T-helper 2 cell (primary cell): ENCODE measurements around the gene TOPAZ1.
A peak's percentile ranks its signal among the peaks of the same experiment; 100 is the strongest.

Experiments used
- DNase-seq, 5 experiments: peaks; one replicate each; pipeline versions ENCODE4 v3.0.0 to v3.0.0-alpha.2; 2012 to 2022
- total RNA-seq, 2 donors: gene quantifications; one replicate each; lab custom pipeline; 2026; lab: John Stamatoyannopoulos, UW

The TOPAZ1 gene
- 0 reads per million in 2 donors for total RNA-seq

- no peak for DNase-seq
These were observed at the start of gene TOPAZ1 for GRCh38 chr3:44241706-44242105. TSS of gene TOPAZ1 (plus strand) at chr3:44241886. CDS start at chr3:44242054, 168 bp downstream.

- peak in 4 of 5 experiments; percentile 24 to 53 (median 33) for DNase-seq
These were observed 43.1 kb upstream of the TOPAZ1 start for GRCh38 chr3:44198284-44199269.

GRCh38 chr3:44206261-44206660 is 35.4 kb upstream of the TOPAZ1 start:
- no peak for DNase-seq

- DNase-seq = no peak
These were observed 34.6 kb upstream of the TOPAZ1 start for GRCh38 chr3:44206862-44207652.

- peak in 1 of 5 experiments; percentile 47 for DNase-seq
These were observed 33.6 kb upstream of the TOPAZ1 start for GRCh38 chr3:44208086-44208485.

GRCh38 chr3:44208568-44208967 is 33.1 kb upstream of the TOPAZ1 start:
- no peak for DNase-seq

- DNase-seq = no peak
These were observed 30.7 kb upstream of the TOPAZ1 start for GRCh38 chr3:44210967-44211366.

GRCh38 chr3:44222337-44222736 is 19.3 kb upstream of the TOPAZ1 start:
- DNase-seq = no peak

GRCh38 chr3:44223299-44223698 is 18.4 kb upstream of the TOPAZ1 start:
- DNase-seq = no peak

GRCh38 chr3:44224131-44224530 is 17.6 kb upstream of the TOPAZ1 start:
- DNase-seq = no peak

GRCh38 chr3:44226573-44226972 is 15.1 kb upstream of the TOPAZ1 start:
- DNase-seq = no peak

- DNase-seq = no peak
These were observed 14.1 kb upstream of the TOPAZ1 start for GRCh38 chr3:44227632-44228031.

- no peak for DNase-seq
These were observed 12.8 kb upstream of the TOPAZ1 start for GRCh38 chr3:44228900-44229299.

- DNase-seq = peak in 1 of 5 experiments; percentile 35
These were observed 9.3 kb upstream of the TOPAZ1 start for GRCh38 chr3:44232407-44232806.

GRCh38 chr3:44234648-44235268 is 6.9 kb upstream of the TOPAZ1 start:
- DNase-seq = no peak

- DNase-seq = peak in 4 of 5 experiments; percentile 14 to 51 (median 16)
These were observed 5.8 kb upstream of the TOPAZ1 start for GRCh38 chr3:44235604-44236484.

- no peak for DNase-seq
These were observed 5.2 kb upstream of the TOPAZ1 start for GRCh38 chr3:44236485-44236908.

GRCh38 chr3:44237161-44237560 is 4.5 kb upstream of the TOPAZ1 start:
- no peak for DNase-seq

GRCh38 chr3:44237665-44238064 is 4.0 kb upstream of the TOPAZ1 start:
- no peak for DNase-seq

- DNase-seq = no peak
These were observed 2.8 kb upstream of the TOPAZ1 start for GRCh38 chr3:44238889-44239288.

GRCh38 chr3:44240061-44240460 is 1.6 kb upstream of the TOPAZ1 start:
- no peak for DNase-seq

- DNase-seq = no peak
These were observed 1.0 kb downstream of the TOPAZ1 start for GRCh38 chr3:44242721-44243120.
